Neuronal stem cell (in vitro differentiated cells): ENCODE data around the gene IFIT2. TPM values are rescaled to one million over a fixed set of nuclear protein-coding genes. Genes with fewer than 3 reads are reported as not detected.
A peak's percentile ranks its signal among the peaks of the same experiment; 100 is the strongest.
"Not testable (repeated sequence)": the region's sequence is repeated elsewhere in the genome, so short reads cannot be mapped to it uniquely, and the experiment has no call there.

Experiments used
- DNase-seq: peaks from one replicate; pipeline ENCODE4 v3.0.0-alpha.2; 2013; ENCODE audit warnings: low spot score
- H2AFZ ChIP-seq: one replicate; pipeline ENCODE4 v1.6.1; 2013; ENCODE audit warnings: mild to moderate bottlenecking, low read length, inconsistent platforms
- H2AK5ac ChIP-seq: 2 replicates; pipeline ENCODE4 v1.6.1; 2013; ENCODE audit warnings: low read depth, mild to moderate bottlenecking, inconsistent platforms, low read length, moderate library complexity, mixed read lengths
- H2BK120ac ChIP-seq: 2 replicates; pipeline ENCODE4 v1.6.1; 2013; ENCODE audit warnings: low read depth, mild to moderate bottlenecking, inconsistent platforms, low read length, moderate library complexity, mixed read lengths
- H2BK12ac ChIP-seq: one replicate; pipeline ENCODE4 v1.6.1; 2013; ENCODE audit warnings: low read length, inconsistent platforms
- H2BK15ac ChIP-seq: 2 replicates; pipeline ENCODE4 v1.6.1; 2013; ENCODE audit warnings: mild to moderate bottlenecking, low read length, inconsistent platforms, mixed read lengths
- H2BK5ac ChIP-seq: one replicate; pipeline ENCODE4 v1.6.1; 2013; ENCODE audit warnings: inconsistent platforms, mild to moderate bottlenecking, low read length, moderate library complexity
- H3K14ac ChIP-seq: one replicate; pipeline ENCODE4 v1.6.1; 2013; ENCODE audit warnings: low read length, inconsistent platforms
- H3K18ac ChIP-seq: 2 replicates; pipeline ENCODE4 v1.6.1; 2013; ENCODE audit warnings: low read length, inconsistent platforms
- H3K23ac ChIP-seq: 2 replicates; pipeline ENCODE4 v1.6.1; 2013; ENCODE audit warnings: low read depth, mild to moderate bottlenecking, mixed read lengths, low read length, inconsistent platforms; ENCODE audit not compliant: poor library complexity
- H3K27ac ChIP-seq: replicated peaks from 3 replicates; pipeline ENCODE4 v1.5.1; 2013; ENCODE audit warnings: low read length, inconsistent platforms
- H3K27me3 ChIP-seq, 3 experiments: 2 replicates each; pipeline ENCODE4 v1.6.1; 2013; ENCODE audit warnings: low read length in 3 of 3, mild to moderate bottlenecking in 2 of 3, inconsistent platforms in 1 of 3, low read depth in 1 of 3, mixed read lengths in 1 of 3, moderate library complexity in 1 of 3; ENCODE audit not compliant: control insufficient read depth in 3 of 3, insufficient read depth in 3 of 3
- H3K36me3 ChIP-seq, 2 donors: replicated peaks in 1 of 2; 2 replicates each; pipeline ENCODE4 v1.6.1; 2013; ENCODE audit warnings: low read length in 2 of 2; ENCODE audit not compliant: control insufficient read depth in 2 of 2, insufficient read depth in 2 of 2
- H3K4ac ChIP-seq: 2 replicates; pipeline ENCODE4 v1.6.1; 2013; ENCODE audit warnings: inconsistent platforms, mild to moderate bottlenecking, low read length, moderate library complexity
- H3K4me1 ChIP-seq, 2 donors: 1 replicate in 1 of 2; 2 replicates in 1 of 2; pipeline ENCODE4 v1.6.1; 2013; ENCODE audit warnings: low read length in 2 of 2, low read depth in 1 of 2; ENCODE audit not compliant: control insufficient read depth in 2 of 2, insufficient read depth in 1 of 2
- H3K4me2 ChIP-seq: one replicate; pipeline ENCODE4 v1.6.1; 2013; ENCODE audit warnings: mild to moderate bottlenecking, low read length, inconsistent platforms; ENCODE audit not compliant: insufficient read depth, poor library complexity, severe bottlenecking
- H3K4me3 ChIP-seq, 2 donors: 2 replicates each; pipeline ENCODE4 v1.5.1; 2013; ENCODE audit warnings: low read length in 2 of 2, mild to moderate bottlenecking in 2 of 2, inconsistent platforms in 1 of 2, moderate library complexity in 1 of 2
- H3K79me1 ChIP-seq: one replicate; pipeline ENCODE4 v1.6.1; 2013; ENCODE audit warnings: low read depth, mild to moderate bottlenecking, inconsistent platforms, low read length, moderate library complexity
- H3K9ac ChIP-seq: one replicate; pipeline ENCODE4 v1.6.1; 2013; ENCODE audit warnings: mild to moderate bottlenecking, low read depth, low read length, inconsistent platforms; ENCODE audit not compliant: poor library complexity
- H3K9me3 ChIP-seq, 2 donors: replicated peaks in 1 of 2; 2 replicates each; pipeline versions ENCODE3 to v1.6.1; 2013; ENCODE audit warnings: low read length in 2 of 2, mild to moderate bottlenecking in 2 of 2, inconsistent platforms in 1 of 2, low read depth in 1 of 2, mixed read lengths in 1 of 2, moderate library complexity in 1 of 2; ENCODE audit not compliant: control insufficient read depth in 2 of 2, insufficient read depth in 1 of 2
- H4K8ac ChIP-seq: one replicate; pipeline ENCODE4 v1.6.1; 2013; ENCODE audit warnings: low read depth, mild to moderate bottlenecking, inconsistent platforms, low read length, moderate library complexity
- H4K91ac ChIP-seq: one replicate; pipeline ENCODE4 v1.6.1; 2013; ENCODE audit warnings: low read length, low read depth, mild to moderate bottlenecking, inconsistent platforms; ENCODE audit not compliant: poor library complexity
- WGBS, 2 donors: extraction: QIAGEN DNeasy Blood & Tissue Kit; methylation state at CpG; one replicate each; pipeline ENCODE4 v1.1.7; 2013; ENCODE audit warnings: missing lambda C conversion rate in 2 of 2, mixed read lengths in 1 of 2; ENCODE audit not compliant: insufficient read length in 2 of 2, insufficient replicate concordance in 1 of 2; ENCODE audit errors: extremely low coverage in 2 of 2; 5-methylcytosine and 5-hydroxymethylcytosine counted together
- polyA plus RNA-seq, 2 experiments: library from polyadenylated mRNA; stranded (reverse); fragments of 200-250 nt; gene quantifications; one replicate each; pipeline ENCODE4 v1.2.3, GENCODE V29; 2013

IFIT2 gene
- polyA plus RNA-seq (2013, experiment 1 of 2) = 0.04 TPM
- polyA plus RNA-seq (2013, experiment 2 of 2) = 0.04 TPM

- Histone ChIP-seq H3K9ac (no peak within 1 kb of the TSS), H2BK120ac (no peak within 1 kb of the TSS), H3K14ac (no peak within 1 kb of the TSS), H2BK5ac (no peak within 1 kb of the TSS), H3K36me3 (peaks cover 0 to 2% of the 10 kb centered on the region in 2 donors), H2AK5ac (no peak within 1 kb of the TSS), H4K91ac (no peak within 1 kb of the TSS), H3K4me1 (peaks cover 3 to 10% of the 10 kb centered on the region in 2 donors), H2BK12ac (no peak within 1 kb of the TSS), H3K4me3 (no peak within 1 kb of the TSS), H3K79me1 (no peaks in the 10 kb centered on the region), H3K9me3 (peaks cover 0 to 2% of the 10 kb centered on the region in 2 donors), H3K4me2 (peak within 1 kb of the TSS; percentile 29), H3K27ac (no peak within 1 kb of the TSS), H4K8ac (no peak within 1 kb of the TSS), H2BK15ac (no peak within 1 kb of the TSS), H2AFZ (peak within 1 kb of the TSS; percentile 66), H3K18ac (no peak within 1 kb of the TSS), H3K27me3 (no peaks in the 10 kb centered on the region), H3K4ac (no peak within 1 kb of the TSS), H3K23ac (no peak within 1 kb of the TSS)
- DNase-seq = no peak
- WGBS, 2 donors = no CpG with 5 or more reads among the region's 10 CpGs
Observed at GRCh38 chr10:89301721-89302445, at the start of gene IFIT2. TSS of gene IFIT2 (plus strand) at chr10:89302046. CDS start at chr10:89302124, 78 bp downstream.

GRCh38 chr10:89252225-89252585 is 49.6 kb upstream of the IFIT2 start:
- Histone ChIP-seq H2BK12ac (no peak overlapping the region), H3K4me1 (peaks cover 2 to 4% of the 10 kb centered on the region in 2 donors), H2AK5ac (no peak overlapping the region), H2BK5ac (no peak overlapping the region), H3K18ac (no peak overlapping the region), H3K4me3 (no peak overlapping the region), H3K14ac (no peak overlapping the region), H2AFZ (peak overlapping the region; percentile 98), H4K8ac (no peak overlapping the region), H2BK15ac (no peak overlapping the region), H3K9ac (no peak overlapping the region), H2BK120ac (no peak overlapping the region), H3K9me3 (peaks cover 7% of the 10 kb centered on the region in 2 donors), H3K79me1 (no peaks in the 10 kb centered on the region), H3K23ac (no peak overlapping the region), H3K27me3 (peaks cover 0 to 3% (median 2%) of the 10 kb centered on the region in 3 experiments), H3K27ac (no peak overlapping the region), H3K4ac (no peak overlapping the region), H4K91ac (no peak overlapping the region), H3K4me2 (no peak overlapping the region), H3K36me3 (no peaks in the 10 kb centered on the region)
- DNase-seq = no peak
- no CpG with 5 or more reads among the region's 2 CpGs for WGBS, 2 donors

- no CpG with 5 or more reads among the region's 2 CpGs for WGBS, 2 donors
- H3K27me3 ChIP-seq, H3K79me1 ChIP-seq, H2AK5ac ChIP-seq, H2AFZ ChIP-seq, H2BK12ac ChIP-seq, H4K91ac ChIP-seq, H3K23ac ChIP-seq, H3K4me2 ChIP-seq, DNase-seq, H3K4me3 ChIP-seq, H3K9me3 ChIP-seq, H3K27ac ChIP-seq, H3K9ac ChIP-seq, H2BK15ac ChIP-seq, H4K8ac ChIP-seq, H3K18ac ChIP-seq, H3K14ac ChIP-seq, H2BK120ac ChIP-seq, H3K4me1 ChIP-seq, H3K4ac ChIP-seq, H3K36me3 ChIP-seq, H2BK5ac ChIP-seq: not testable (repeated sequence)
Observed at GRCh38 chr10:89255091-89255579, 46.7 kb upstream of the IFIT2 start.

- no peak overlapping the region for H3K4me3 ChIP-seq
- H3K9ac ChIP-seq = no peak overlapping the region
- peaks cover 5 to 6% of the 10 kb centered on the region in 2 donors for H3K4me1 ChIP-seq
- H3K23ac ChIP-seq = no peak overlapping the region
- no peak overlapping the region for H4K91ac ChIP-seq
- H3K79me1 ChIP-seq = no peaks in the 10 kb centered on the region
- no peak overlapping the region for H4K8ac ChIP-seq
- no peak overlapping the region for H2AK5ac ChIP-seq
- H3K36me3 ChIP-seq = no peaks in the 10 kb centered on the region
- H3K9me3 ChIP-seq = peaks cover 7% of the 10 kb centered on the region in 2 donors
- H2BK12ac ChIP-seq = no peak overlapping the region
- no peak overlapping the region for H3K4me2 ChIP-seq
- H3K14ac ChIP-seq = no peak overlapping the region
- H2BK5ac ChIP-seq = no peak overlapping the region
- no peak overlapping the region for H3K27ac ChIP-seq
- no peak overlapping the region for H3K4ac ChIP-seq
- DNase-seq = no peak
- H3K27me3 ChIP-seq = peaks cover 0 to 3% (median 2%) of the 10 kb centered on the region in 3 experiments
- no peak overlapping the region for H2BK120ac ChIP-seq
- H2BK15ac ChIP-seq = no peak overlapping the region
- H2AFZ ChIP-seq = no peak overlapping the region
- H3K18ac ChIP-seq = no peak overlapping the region
Observed at GRCh38 chr10:89255793-89256192, 46.1 kb upstream of the IFIT2 start.
